SHP77 treated with DMSO at 0.1 percent for 48 hours (cell line): ENCODE data around the gene GATA3.

ENCODE experiments used
- DNase-seq: peaks from one replicate; lab custom pipeline; 2025; lab: John Stamatoyannopoulos, UW

Gene GATA3

GRCh38 chr10:8100366-8100765, 45.9 kb downstream of the GATA3 start:
- no peak for DNase-seq

- no peak for DNase-seq
Measured at GRCh38 chr10:8102708-8103401, 48.4 kb downstream of the GATA3 start.

GRCh38 chr10:8103543-8103942, 49.1 kb downstream of the GATA3 start:
- DNase-seq: no peak

- no peak for DNase-seq
Measured at GRCh38 chr10:8104005-8104404, 49.5 kb downstream of the GATA3 start.

GRCh38 chr10:8104721-8105120, 50.2 kb downstream of the GATA3 start:
- DNase-seq: no peak

- DNase-seq: no peak
Measured at GRCh38 chr10:8105932-8106331, 51.4 kb downstream of the GATA3 start.

- DNase-seq: no peak
Measured at GRCh38 chr10:8112230-8112905, 57.9 kb downstream of the GATA3 start.

- no peak for DNase-seq
Measured at GRCh38 chr10:8112942-8113442, 58.5 kb downstream of the GATA3 start.

- no peak for DNase-seq
Measured at GRCh38 chr10:8113616-8114015, 59.1 kb downstream of the GATA3 start.

- no peak for DNase-seq
Measured at GRCh38 chr10:8114741-8115617, 60.5 kb downstream of the GATA3 start.

GRCh38 chr10:8115618-8115980, 61.1 kb downstream of the GATA3 start:
- DNase-seq: no peak

GRCh38 chr10:8116474-8116873, 62.0 kb downstream of the GATA3 start:
- DNase-seq: no peak

GRCh38 chr10:8116926-8117493, 62.5 kb downstream of the GATA3 start:
- DNase-seq: no peak

GRCh38 chr10:8121201-8121890, 66.9 kb downstream of the GATA3 start:
- no peak for DNase-seq

- no peak for DNase-seq
Measured at GRCh38 chr10:8122611-8123369, 68.3 kb downstream of the GATA3 start.

GRCh38 chr10:8124436-8124835, 69.9 kb downstream of the GATA3 start:
- DNase-seq: no peak
